ENCODE results near the gene UST. TPM values are rescaled to one million over a fixed set of nuclear protein-coding genes. Genes with fewer than 3 reads are reported as not detected.

Gene UST
- total RNA-seq, 1 experiment from 2014 or later: 3.9 TPM

DNA sequence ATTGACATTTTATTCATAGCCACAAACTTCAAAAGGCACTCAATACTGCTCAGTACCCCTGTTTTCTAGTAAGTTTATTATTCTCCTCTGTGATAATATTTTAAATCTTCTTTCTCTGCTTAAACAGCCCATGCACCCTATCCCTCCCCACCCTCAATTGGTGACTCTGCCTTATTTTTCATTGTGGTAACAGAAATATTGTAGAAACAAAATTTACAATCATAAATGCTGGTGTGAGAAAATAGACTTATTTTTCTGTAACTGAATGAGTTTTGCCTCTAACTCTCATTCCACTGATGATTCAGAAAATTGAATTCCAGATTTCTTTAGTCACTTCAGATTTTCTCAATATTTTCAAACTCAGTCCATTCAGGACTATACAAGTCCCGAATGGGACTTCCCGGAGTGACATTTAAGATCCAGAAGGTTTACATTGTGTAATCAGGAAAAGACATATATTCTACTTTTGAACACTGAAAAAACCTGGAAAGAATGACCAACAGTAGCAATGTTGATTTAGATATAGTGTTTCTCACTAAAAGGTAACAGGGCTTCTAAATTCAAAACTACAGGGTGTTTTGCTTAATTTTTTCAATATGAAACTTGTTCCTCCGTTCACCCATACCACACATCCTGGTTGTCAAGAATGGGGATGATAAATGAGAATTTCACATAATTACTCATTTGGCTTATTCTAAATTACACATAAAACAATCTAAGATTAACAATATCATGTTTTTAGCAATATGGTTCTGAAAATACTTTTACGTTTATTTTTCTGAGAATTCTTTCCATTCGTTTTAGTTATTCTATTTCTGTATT, 34.8 kb upstream of the UST start:
- DNase-seq (no peak), ATAC-seq (no peak)
- Histone ChIP-seq H3K9ac (ENCODE audit: low read length) (no peak overlapping the region), H3K4me1 (ENCODE audit: insufficient read depth, low read length) (peaks cover 4% of the 10 kb centered on the region; the same call in 1 of the 2 replicates), H3F3A (ENCODE audit: low read length, unreplicated experiment) (no peaks in the 10 kb centered on the region), H4K20me1 (ENCODE audit: low read length) (no peaks in the 10 kb centered on the region), H3K4me3 (ENCODE audit: low read length) (no peak overlapping the region), H2AFZ (ENCODE audit: low read length) (no peak overlapping the region), H3K27ac (ENCODE audit: low read length) (no peak overlapping the region), H3K79me2 (ENCODE audit: low read length) (no peaks in the 10 kb centered on the region), H3K9me3 (ENCODE audit: low read length) (no peaks in the 10 kb centered on the region), H3K9me2 (replicated peaks; ENCODE audit: low read length) (no peaks in the 10 kb centered on the region), H3K4me2 (ENCODE audit: low read length) (no peak overlapping the region), H3K27me3 (ENCODE audit: low read length) (no peaks in the 10 kb centered on the region), H3K36me3 (ENCODE audit: low read depth, low read length) (no peaks in the 10 kb centered on the region)
- intact Hi-C loops (cut with micrococcal nuclease): no loop called here
- no TSS peak for BruUV-seq (replicated peaks)
- ChIA-PET CTCF (no interaction called here), POLR2A (ENCODE audit: unreplicated experiment) (no interaction called here)
- TF ChIP-seq, protein P1, sequence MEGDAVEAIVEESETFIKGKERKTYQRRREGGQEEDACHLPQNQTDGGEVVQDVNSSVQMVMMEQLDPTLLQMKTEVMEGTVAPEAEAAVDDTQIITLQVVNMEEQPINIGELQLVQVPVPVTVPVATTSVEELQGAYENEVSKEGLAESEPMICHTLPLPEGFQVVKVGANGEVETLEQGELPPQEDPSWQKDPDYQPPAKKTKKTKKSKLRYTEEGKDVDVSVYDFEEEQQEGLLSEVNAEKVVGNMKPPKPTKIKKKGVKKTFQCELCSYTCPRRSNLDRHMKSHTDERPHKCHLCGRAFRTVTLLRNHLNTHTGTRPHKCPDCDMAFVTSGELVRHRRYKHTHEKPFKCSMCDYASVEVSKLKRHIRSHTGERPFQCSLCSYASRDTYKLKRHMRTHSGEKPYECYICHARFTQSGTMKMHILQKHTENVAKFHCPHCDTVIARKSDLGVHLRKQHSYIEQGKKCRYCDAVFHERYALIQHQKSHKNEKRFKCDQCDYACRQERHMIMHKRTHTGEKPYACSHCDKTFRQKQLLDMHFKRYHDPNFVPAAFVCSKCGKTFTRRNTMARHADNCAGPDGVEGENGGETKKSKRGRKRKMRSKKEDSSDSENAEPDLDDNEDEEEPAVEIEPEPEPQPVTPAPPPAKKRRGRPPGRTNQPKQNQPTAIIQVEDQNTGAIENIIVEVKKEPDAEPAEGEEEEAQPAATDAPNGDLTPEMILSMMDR (conservative IDR thresholded peaks at IDR 0.05; ENCODE audit: low read depth, low read length): no peak

DNA sequence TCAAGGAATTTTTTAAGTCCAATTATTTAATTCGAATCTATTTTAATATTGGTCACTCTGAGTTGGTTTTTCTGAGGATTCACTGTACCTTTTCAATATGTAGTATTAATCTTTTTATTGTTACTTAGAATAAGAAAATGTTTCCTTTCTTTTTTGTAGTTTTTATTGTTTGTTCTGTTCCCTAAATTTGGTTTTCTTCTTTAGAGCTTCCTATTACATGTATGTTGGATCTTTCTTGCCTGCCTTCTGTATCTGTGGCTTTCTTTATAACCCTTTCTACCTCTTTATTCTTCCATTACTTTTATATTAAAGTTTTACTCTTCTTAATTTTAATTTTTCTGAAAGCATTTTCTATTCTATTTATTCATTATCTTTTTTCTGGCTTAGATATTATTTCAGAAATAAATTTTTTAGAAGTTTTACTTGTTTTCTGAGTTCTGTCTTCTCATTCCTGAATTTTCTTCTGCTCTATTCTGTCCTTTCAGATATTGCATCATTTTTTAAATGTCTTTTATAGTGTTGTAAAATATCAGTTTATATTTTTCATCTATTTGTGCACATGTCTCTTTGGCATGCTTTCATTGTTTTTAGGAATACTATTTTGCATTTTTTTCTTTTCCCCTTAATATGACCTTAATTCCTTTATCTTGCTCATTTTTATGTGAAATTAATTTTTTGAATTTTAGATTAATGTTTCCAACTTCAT, 33.6 kb upstream of the UST start:
- POLR2A ChIA-PET (ENCODE audit: unreplicated experiment): no interaction called here
- no TSS peak for BruUV-seq (replicated peaks)
- no peaks in the 10 kb centered on the region for H3K36me3 ChIP-seq (ENCODE audit: low read depth, low read length)
- H3K79me2 ChIP-seq (ENCODE audit: low read length): no peaks in the 10 kb centered on the region
- H3K9me3 ChIP-seq (ENCODE audit: low read length): no peaks in the 10 kb centered on the region
- no peaks in the 10 kb centered on the region for H3K27me3 ChIP-seq (ENCODE audit: low read length)
- no peak overlapping the region for H3K4me3 ChIP-seq (ENCODE audit: low read length)
- intact Hi-C loops (cut with micrococcal nuclease): no loop called here
- H4K20me1 ChIP-seq (ENCODE audit: low read length): no peaks in the 10 kb centered on the region
- no peak for DNase-seq
- no peaks in the 10 kb centered on the region for H3K9me2 ChIP-seq (replicated peaks; ENCODE audit: low read length)
- TF ChIP-seq EZH2phosphoT487 (IDR thresholded peaks at IDR 0.05; ENCODE audit: borderline replicate concordance, low read length) (no peak), EZH2 (IDR thresholded peaks at IDR 0.05; ENCODE audit: low read length, unreplicated experiment) (no peak)
- TF ChIP-seq, protein P1 (conservative IDR thresholded peaks at IDR 0.05; ENCODE audit: low read depth, low read length): no peak
- no peak overlapping the region for H3K27ac ChIP-seq (ENCODE audit: low read length)
- H3K4me1 ChIP-seq (ENCODE audit: insufficient read depth, low read length): peaks cover 4% of the 10 kb centered on the region; the same call in 1 of the 2 replicates
- no peak overlapping the region for H3K4me2 ChIP-seq (ENCODE audit: low read length)
- H3F3A ChIP-seq (ENCODE audit: low read length, unreplicated experiment): no peaks in the 10 kb centered on the region
- CTCF ChIA-PET: no interaction called here
- no peak overlapping the region for H3K9ac ChIP-seq (ENCODE audit: low read length)
- H2AFZ ChIP-seq (ENCODE audit: low read length): no peak overlapping the region
- ATAC-seq: no peak

DNA sequence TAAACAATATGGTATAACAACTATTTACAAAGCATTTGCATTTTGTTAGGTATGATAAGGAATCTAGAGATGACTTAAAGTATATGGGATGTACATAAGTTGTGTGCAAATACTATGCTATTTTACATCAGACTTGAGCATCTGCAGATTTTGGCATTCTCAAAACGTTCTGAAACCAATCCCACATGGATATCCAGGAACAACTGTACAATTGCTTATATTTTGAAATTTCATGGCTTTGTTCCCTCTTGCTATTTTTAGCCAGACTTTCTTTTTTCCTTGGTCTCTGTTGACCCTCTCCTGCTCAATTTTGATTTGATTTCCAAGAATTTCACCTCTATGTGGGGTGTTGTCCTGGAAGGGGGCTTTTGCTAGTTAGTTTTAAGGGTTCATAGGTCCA, 32.9 kb upstream of the UST start:
- no peak for ATAC-seq
- Histone ChIP-seq H3F3A (ENCODE audit: low read length, unreplicated experiment) (no peaks in the 10 kb centered on the region), H3K27ac (ENCODE audit: low read length) (no peak overlapping the region), H3K9ac (ENCODE audit: low read length) (no peak overlapping the region), H4K20me1 (ENCODE audit: low read length) (no peaks in the 10 kb centered on the region), H3K4me3 (ENCODE audit: low read length) (no peak overlapping the region), H3K4me2 (ENCODE audit: low read length) (no peak overlapping the region), H3K9me3 (ENCODE audit: low read length) (no peaks in the 10 kb centered on the region), H3K36me3 (ENCODE audit: low read depth, low read length) (no peaks in the 10 kb centered on the region), H3K9me2 (replicated peaks; ENCODE audit: low read length) (no peaks in the 10 kb centered on the region), H3K4me1 (ENCODE audit: insufficient read depth, low read length) (peaks cover 4% of the 10 kb centered on the region; the same call in 1 of the 2 replicates), H2AFZ (ENCODE audit: low read length) (no peak overlapping the region), H3K79me2 (ENCODE audit: low read length) (no peaks in the 10 kb centered on the region), H3K27me3 (ENCODE audit: low read length) (no peaks in the 10 kb centered on the region)
- TF ChIP-seq EZH2 (IDR thresholded peaks at IDR 0.05; ENCODE audit: low read length, unreplicated experiment) (no peak), EZH2phosphoT487 (IDR thresholded peaks at IDR 0.05; ENCODE audit: borderline replicate concordance, low read length) (no peak)
- TF ChIP-seq, protein P1 (conservative IDR thresholded peaks at IDR 0.05; ENCODE audit: low read depth, low read length): no peak
- BruUV-seq (replicated peaks): no TSS peak
- ChIA-PET CTCF (no interaction called here), POLR2A (ENCODE audit: unreplicated experiment) (no interaction called here)
- DNase-seq: no peak
- intact Hi-C loops (cut with micrococcal nuclease): no loop called here
